ENCODE measurements around the gene BCL3.
"Not testable (repeated sequence)": the region's sequence is repeated elsewhere in the genome, so short reads cannot be mapped to it uniquely, and the experiment has no call there.

BCL3 gene

DNA sequence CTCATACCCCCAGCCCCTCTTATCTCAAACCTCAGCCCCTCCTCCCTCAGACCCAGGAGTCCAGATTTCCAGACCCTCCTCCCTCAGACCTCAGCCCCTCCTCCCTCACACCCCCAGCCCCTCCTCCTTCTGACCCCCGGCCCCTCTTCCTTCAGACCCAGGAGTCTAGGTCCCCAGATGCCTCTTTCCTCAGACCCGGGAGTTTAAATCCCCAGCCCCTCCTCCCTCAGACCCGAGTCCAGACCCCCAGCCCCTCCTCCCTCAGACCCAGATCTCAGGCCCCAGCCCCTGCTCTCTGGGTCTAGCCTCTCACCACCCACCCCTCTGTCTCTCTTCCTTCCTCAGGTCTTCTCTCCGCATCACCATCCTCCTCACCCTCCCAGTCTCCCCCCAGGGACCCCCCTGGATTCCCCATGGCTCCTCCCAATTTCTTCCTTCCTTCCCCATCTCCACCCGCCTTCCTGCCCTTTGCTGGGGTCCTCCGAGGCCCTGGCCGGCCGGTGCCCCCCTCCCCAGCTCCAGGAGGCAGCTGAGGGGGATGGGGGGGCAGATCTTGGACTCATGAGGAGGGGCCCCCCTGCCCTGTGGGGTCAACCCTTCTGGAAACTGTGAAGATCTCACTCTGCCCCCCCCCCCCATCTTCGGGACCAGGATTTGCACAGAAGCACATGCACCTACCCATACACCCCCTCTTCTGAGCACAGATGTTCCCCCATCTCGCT is 10.7 kb downstream of the BCL3 start:
- DNase-seq (ENCODE audit: low read depth) = no peak

GRCh38 chr19:44762038-44762437 is 13.5 kb downstream of the BCL3 start:
- no peak for DNase-seq (ENCODE audit: low read depth)

DNA sequence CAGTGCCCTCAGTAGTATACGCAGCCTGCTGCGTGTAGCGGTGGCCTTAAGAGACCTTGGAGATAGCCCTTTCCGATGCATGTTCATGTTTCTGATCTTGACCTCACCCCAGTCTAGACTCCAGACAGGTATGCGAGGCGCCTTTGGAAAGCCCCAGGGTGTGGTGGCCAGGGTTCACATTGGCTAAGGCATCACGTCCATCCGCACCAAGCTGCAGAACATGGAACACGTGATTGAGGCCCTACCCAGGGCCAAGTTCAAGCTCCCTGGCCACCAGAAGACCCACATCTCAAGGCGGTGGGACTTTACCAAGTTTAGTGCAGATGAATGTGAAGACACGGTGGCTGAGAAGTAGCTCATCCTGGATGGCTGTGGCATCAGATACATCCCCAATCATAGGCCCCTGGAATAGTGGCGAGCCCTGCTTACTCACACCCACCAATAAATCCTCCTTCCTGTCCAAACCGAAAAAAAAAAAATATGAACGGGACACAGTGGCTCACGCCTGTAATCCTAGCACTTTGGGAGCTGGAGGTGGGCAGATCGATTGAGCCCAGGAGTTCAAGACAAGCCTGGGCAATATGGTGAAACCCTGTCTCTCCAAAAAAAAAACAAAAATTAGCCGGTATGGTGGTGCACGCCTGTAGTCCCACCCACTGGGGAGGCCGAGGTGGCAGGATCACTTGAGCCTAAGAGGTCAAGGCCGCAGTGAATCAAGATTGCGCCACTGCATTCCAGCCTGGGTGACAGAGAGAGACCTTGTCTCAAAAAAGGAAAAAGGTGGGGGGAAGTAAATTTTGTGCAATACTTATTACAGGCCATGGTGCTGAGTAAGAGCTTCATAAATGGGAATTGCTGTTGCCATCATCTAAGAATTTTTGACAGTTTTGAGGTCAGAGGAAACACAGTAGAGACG is 16.8 kb downstream of the BCL3 start:
- DNase-seq (ENCODE audit: low read depth) = no peak

GRCh38 chr19:44765949-44766335 is 17.4 kb downstream of the BCL3 start:
- DNase-seq (ENCODE audit: low read depth) = no peak

- DNase-seq (ENCODE audit: low read depth) = no peak
Measured at GRCh38 chr19:44767295-44768180, 19.0 kb downstream of the BCL3 start.

DNA sequence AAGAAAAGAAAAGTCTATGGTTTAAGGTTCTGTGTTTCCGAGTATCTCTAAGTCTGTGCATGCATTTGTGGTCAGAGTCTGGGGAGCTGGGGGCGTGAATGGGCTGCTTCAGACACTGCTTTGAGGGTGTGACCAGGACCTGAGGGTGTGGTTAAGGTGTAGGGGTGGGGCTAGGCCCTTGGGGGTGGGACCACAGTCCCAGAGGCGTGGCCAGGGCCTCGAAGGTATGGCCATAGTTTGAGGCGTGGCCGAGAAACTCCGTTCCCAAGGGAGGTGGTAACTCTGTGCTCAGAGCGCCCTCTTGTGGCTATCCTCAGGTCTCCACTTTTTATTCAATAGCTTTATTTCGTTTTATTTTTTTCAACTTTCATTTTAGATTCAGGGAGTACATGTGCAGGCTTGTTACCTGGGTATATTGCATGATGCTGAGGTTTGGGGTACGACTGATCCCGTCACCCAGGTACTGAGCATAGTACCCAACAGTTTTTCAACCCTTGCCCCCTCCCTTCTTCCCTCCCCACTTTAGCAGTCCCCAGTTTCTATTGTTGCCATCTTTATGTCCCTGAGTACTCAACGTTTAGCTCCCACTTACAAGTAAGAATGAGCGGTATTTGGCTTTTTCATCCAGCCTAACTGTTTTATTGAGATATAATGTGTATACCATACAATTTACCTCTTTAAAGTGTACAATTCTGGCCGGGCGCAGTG is 22.2 kb downstream of the BCL3 start:
- peak; percentile 94 for DNase-seq (ENCODE audit: low read depth)

DNA sequence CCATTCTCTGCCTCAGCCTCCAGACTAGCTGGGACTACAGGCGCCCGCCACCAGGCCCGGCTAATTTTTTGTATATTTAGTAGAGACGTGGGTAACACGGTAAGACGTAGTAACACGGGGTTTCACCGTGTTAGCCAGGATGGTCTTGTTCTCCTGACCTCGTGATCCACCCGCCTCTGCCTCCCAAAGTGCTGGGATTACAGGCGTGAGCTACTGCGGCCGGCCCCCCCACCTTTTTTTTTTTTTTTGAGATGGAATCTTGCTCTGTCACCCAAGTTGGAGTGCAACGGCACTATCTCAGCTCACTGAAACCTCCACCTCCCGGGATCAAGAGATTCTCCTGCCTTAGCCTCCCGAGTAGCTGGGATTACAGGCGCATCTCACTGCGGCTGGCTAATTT is 23.6 kb downstream of the BCL3 start:
- DNase-seq (ENCODE audit: low read depth) = not testable (repeated sequence)

GRCh38 chr19:44772959-44773358 is 24.5 kb downstream of the BCL3 start:
- no peak for DNase-seq (ENCODE audit: low read depth)

- no peak for DNase-seq (ENCODE audit: low read depth)
Measured at GRCh38 chr19:44775676-44776240, 27.2 kb downstream of the BCL3 start.

GRCh38 chr19:44776402-44777096 is 28.0 kb downstream of the BCL3 start:
- DNase-seq (ENCODE audit: low read depth) = no peak

- DNase-seq (ENCODE audit: low read depth) = no peak
Measured at GRCh38 chr19:44777715-44778347, 29.3 kb downstream of the BCL3 start, which contains the start of gene CBLC. TSS of gene CBLC (plus strand) at chr19:44777890. CDS start at chr19:44777932, 42 bp downstream.

DNA sequence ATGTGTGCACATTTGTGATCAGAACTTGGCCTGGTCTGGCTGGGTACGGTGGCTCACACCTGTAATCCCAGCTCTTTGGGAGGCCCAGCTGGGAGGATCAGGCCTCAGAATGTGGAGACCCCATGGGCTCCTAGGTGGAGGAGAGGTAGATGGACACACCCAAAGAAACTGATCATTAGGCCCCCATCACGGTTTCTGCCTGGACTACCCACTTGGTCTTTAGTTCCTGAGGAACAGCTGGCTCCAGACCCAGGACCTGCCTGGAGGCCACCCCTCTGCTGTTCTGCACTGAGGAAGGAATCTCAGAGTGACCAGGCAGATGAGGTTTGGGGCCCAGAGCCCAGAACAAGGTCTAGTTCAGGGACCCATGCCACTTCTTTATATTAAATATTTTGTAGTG is 30.6 kb downstream of the BCL3 start:
- DNase-seq (ENCODE audit: low read depth) = no peak

DNA sequence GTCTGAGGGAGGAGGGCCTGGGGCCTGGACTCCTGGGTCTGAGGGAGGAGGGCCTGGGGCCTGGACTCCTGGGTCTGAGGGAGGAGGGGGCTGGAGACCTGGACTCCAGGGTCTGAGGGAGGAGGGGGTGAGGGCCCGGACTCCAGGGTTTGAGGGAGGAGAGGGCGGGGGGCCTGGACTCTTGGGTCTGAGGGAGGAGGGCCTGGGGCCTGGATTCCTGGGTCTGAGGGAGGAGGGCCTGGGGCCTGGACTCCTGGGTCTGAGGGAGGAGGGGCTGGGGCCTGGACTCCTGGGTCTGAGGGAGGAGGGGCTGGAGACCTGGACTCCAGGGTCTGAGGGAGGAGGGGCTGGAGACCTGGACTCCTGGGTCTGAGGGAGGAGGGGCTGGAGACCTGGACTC is 33.2 kb downstream of the BCL3 start:
- not testable (repeated sequence) for DNase-seq (ENCODE audit: low read depth)

DNA sequence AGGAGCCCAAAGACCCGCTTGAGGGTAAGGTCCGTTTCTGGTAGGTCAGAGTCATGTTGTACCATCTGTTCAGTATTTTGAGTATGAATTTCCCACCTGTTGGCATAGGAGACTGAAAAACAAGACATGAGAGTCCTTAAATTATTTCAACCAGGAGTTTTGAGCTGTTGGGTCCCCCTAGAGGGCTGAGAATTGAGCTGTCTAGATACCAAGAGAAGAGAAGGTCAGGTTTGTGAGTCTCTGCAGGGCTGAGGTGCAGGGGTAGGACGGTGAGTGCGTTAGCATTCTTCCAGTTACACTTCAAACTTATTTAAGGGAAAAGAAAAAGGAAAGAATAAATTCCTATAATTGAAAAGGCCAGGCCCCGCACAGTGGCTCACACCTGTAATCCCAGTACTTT is 34.2 kb downstream of the BCL3 start:
- no peak for DNase-seq (ENCODE audit: low read depth)

- DNase-seq (ENCODE audit: low read depth) = no peak
Measured at GRCh38 chr19:44783545-44783944, 35.0 kb downstream of the BCL3 start.

DNA sequence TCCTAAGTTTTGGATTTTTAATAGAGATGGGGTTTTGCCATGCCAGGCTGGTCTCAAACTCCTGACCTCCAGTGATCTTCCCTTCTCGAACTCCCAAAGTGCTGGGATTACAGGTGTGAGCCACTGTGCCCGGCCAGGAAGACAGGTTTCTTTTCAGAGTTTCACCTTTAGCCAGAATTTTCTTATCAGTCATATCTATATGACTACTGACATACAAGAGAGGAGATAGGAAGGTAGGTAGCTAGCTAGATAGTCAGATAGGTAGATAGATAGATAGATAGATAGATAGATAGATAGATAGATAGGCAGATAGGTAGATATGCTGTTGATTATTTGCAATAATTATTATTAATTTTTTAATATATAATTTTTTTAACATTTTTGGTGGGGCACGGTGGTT is 36.8 kb downstream of the BCL3 start:
- DNase-seq (ENCODE audit: low read depth) = no peak

GRCh38 chr19:44785993-44786392 is 37.5 kb downstream of the BCL3 start:
- DNase-seq (ENCODE audit: low read depth) = no peak

GRCh38 chr19:44788971-44789370 is 40.5 kb downstream of the BCL3 start:
- DNase-seq (ENCODE audit: low read depth) = no peak

DNA sequence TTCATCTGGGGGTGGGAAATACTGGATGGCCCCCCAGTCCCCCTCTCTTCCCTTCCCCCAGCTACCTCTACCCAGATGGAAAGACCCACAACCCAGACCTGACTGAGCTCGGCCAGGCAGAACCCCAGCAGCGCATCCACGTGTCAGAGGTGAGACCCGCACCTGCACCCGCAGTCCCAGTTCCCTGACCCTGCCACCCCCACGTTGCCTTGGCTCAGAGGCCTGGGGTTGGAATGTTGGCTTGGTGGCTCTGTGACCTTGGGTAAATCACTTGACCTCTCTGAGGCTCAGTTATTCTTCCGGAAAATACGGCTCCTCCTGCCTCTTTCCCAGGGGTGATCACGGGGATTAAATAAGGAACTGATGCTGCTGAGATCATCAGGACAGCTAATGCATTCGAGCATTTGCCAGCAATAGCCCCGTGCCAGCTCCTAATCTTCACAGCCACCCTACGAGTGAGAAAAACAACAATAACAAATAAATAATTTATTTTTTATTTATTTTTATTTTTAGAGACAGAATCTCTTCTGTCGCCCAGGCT is 41.5 kb downstream of the BCL3 start:
- DNase-seq (ENCODE audit: low read depth) = no peak

DNA sequence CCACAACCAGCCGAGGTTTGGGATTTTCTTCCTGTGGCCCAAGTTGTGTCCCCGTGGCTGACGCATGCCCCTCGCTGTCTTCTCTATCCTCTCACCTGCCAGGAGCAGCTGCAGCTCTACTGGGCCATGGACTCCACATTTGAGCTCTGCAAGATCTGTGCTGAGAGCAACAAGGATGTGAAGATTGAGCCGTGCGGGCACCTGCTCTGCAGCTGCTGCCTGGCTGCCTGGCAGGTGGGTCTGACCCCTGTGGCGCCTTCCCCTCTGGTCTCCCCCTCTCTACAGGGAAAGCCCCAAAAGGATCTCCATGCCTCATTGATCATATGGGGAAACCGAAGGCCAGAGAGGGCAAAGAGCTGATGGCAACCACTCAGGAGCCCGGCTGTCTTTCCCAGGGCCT is 43.8 kb downstream of the BCL3 start:
- DNase-seq (ENCODE audit: low read depth) = no peak

Data from T-helper 22 cell (primary cell).